Upper lobe of left lung (tissue), 6 donors: ENCODE data around the gene SENP3. TPM values are rescaled to one million over a fixed set of nuclear protein-coding genes. Genes with fewer than 3 reads are reported as not detected.
A peak's percentile ranks its signal among the peaks of the same experiment; 100 is the strongest.

Source experiments
- ATAC-seq, 2 donors: fragments of 200-7000 bp; cut with Tn5 transposase; one replicate each; pipeline ENCODE4 v1.9.1; 2022; ENCODE audit warnings: mild to moderate bottlenecking in 2 of 2, moderate library complexity in 2 of 2; ENCODE audit not compliant: low FRiP score in 2 of 2
- DNase-seq, 2 donors: peaks; one replicate each; pipeline ENCODE4 v3.0.0-alpha.2; 2019 to 2020
- H3K27ac ChIP-seq, 4 donors: fragments of 200-600 bp; sonication (generic); one replicate each; pipeline ENCODE4 v1.5.1; 2016 to 2019
- H3K27me3 ChIP-seq, 4 donors: fragments of 200-600 bp; sonication (generic); one replicate each; pipeline ENCODE4 v1.5.1; 2017 to 2019
- H3K36me3 ChIP-seq, 4 donors: fragments of 200-600 bp; sonication (generic); one replicate each; pipeline ENCODE4 v1.5.1; 2016 to 2019
- H3K4me1 ChIP-seq, 4 donors: fragments of 200-600 bp; sonication (generic); one replicate each; pipeline ENCODE4 v1.5.1; 2018 to 2019
- H3K4me3 ChIP-seq, 4 donors: fragments of 200-600 bp; sonication (generic); one replicate each; pipeline ENCODE4 v1.5.1; 2017 to 2019; ENCODE audit warnings: mild to moderate bottlenecking in 2 of 4, moderate library complexity in 1 of 4
- H3K9me3 ChIP-seq, 4 donors: fragments of 200-600 bp; sonication (generic); one replicate each; pipeline ENCODE4 v1.5.1; 2018 to 2019
- CTCF ChIP-seq, 6 experiments: fragments of 450-650 bp in 4 of 6; fragments of 200-600 bp in 2 of 6; sonication (generic) in 2 of 6; IDR thresholded peaks; one replicate each; pipeline ENCODE4 v1.5.1; 2016 to 2019; ENCODE audit warnings: antibody characterized with exemption in 6 of 6
- EP300 ChIP-seq, 4 donors: sonication (generic); formaldehyde crosslinking; IDR thresholded peaks; one replicate each; pipeline ENCODE4 v1.5.1; 2017; ENCODE audit warnings: antibody characterized with exemption in 4 of 4, control low read depth in 2 of 4
- POLR2A ChIP-seq, 4 donors: fragments of 450-650 bp; IDR thresholded peaks; one replicate each; pipeline ENCODE4 v1.5.1; 2016 to 2017; ENCODE audit warnings: antibody characterized with exemption in 4 of 4, mild to moderate bottlenecking in 2 of 4
- POLR2AphosphoS5 ChIP-seq, 2 donors: sonication (generic); formaldehyde crosslinking; IDR thresholded peaks; one replicate each; pipeline ENCODE4 v1.5.1; 2017; ENCODE audit warnings: antibody characterized with exemption in 2 of 2
- WGBS, 2 donors: methylation state at CpG; one replicate each; pipeline ENCODE4 v1.1.5; 2017 to 2018; 5-methylcytosine and 5-hydroxymethylcytosine counted together
- total RNA-seq, 6 donors: library from RNA; depleted of rRNA in 4 of 6; stranded (reverse); fragments of >200 nt in 4 of 6; gene quantifications; one replicate each; pipeline versions ENCODE4 v1.1.0 to v1.2.1, GENCODE V29; 2016 to 2021
- donor health status: DM: no; HTN: no; CAD: no; lungs with moderate emphysema.
- donor health status: DM: no; HTN: yes; CAD: no; lungs with severe emphysema.

Gene SENP3
- total RNA-seq = 100 to 1,000 TPM in 1 of 6 donors, 10 to 100 TPM in 5; 54.2 to 108 (median 57.5) TPM

DNA sequence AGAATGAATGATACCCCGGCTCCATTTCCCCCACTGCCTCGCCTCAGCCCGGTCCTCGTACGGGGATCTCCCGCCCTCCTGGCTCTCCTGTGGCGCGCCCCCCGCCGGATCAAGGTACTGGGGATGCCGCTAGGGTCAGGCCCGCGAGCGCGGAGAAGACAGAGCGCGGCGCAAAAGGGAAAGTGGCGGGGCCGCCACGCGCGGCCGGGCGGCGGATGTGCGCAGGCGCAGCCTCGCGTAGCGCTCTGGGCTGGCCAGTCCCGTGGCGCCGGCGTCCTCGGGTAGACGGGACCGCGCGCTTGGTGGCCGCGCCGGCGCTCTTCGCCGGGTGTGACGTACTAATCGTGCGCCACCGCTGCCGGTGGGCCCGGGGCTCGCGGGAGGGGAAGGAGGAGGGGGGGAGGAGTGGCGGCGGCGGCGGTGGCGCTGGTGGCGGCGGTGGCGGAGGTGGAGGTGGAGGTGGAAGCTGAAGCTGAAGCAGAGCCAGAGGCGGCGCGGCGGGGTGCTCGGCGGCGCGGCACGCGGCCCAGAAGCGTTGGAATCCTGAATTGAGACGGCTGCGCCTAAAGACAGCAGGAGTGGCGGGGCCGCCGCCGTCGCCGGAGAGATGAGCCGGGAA, at the start of gene SENP3:
Gene SENP3, plus strand, starts transcription at position 331 of the 619 bp plus-strand sequence. CDS start 1,158 bp downstream, outside the sequence.
- no peaks in the 10 kb centered on the region for H3K27me3 ChIP-seq
- ATAC-seq (peak; percentile 79 to 91), DNase-seq (peak; percentile 93 to 98)
- peak within 1 kb of the TSS; percentile 67 to 95 (median 72) for H3K4me3 ChIP-seq
- no peaks in the 10 kb centered on the region for H3K9me3 ChIP-seq
- peaks cover 57 to 72% (median 66%) of the 10 kb centered on the region in 4 donors for H3K4me1 ChIP-seq
- H3K27ac ChIP-seq = peak within 1 kb of the TSS; percentile 95 to 97 (median 96)
- TF ChIP-seq CTCF (IDR thresholded peaks at IDR 0.05) = peak in 2 of 6 experiments; percentile 7 to 48
- TF ChIP-seq EP300 (IDR thresholded peaks at IDR 0.05) = no peak
- peak; percentile 50 to 85 for TF ChIP-seq POLR2AphosphoS5 (IDR thresholded peaks at IDR 0.05)
- peak in 1 of 4 donors; percentile 79 for TF ChIP-seq POLR2A (IDR thresholded peaks at IDR 0.05)
- WGBS, 2 donors = 0 to 1% methylated on average over 6 to 58 of the region's 82 CpGs
- peaks cover 17 to 38% (median 34%) of the 10 kb centered on the region in 4 donors for H3K36me3 ChIP-seq

DNA sequence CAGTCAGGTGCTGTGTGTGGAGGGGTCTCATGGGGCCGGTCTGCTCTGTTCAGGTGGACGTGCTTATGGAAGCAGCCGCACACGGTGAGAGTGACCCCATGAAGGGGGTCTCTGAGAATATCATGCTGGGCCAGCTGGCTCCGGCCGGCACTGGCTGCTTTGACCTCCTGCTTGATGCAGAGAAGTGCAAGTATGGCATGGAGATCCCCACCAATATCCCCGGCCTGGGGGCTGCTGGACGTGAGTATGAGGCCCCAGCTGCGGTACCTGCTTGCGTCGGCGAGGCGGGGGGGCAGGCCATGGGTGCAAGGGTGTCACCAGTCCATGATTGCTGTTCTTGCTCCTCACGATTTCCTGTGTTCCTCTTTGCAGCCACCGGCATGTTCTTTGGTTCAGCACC, 49.6 kb upstream of the SENP3 start:
- Histone ChIP-seq H3K36me3 (peaks cover 44 to 76% (median 71%) of the 10 kb centered on the region in 4 donors), H3K4me3 (no peak overlapping the region), H3K27ac (no peak overlapping the region), H3K4me1 (peaks cover 3 to 15% (median 10%) of the 10 kb centered on the region in 4 donors), H3K9me3 (no peaks in the 10 kb centered on the region), H3K27me3 (no peaks in the 10 kb centered on the region)
- TF ChIP-seq CTCF (IDR thresholded peaks at IDR 0.05) (no peak), POLR2AphosphoS5 (IDR thresholded peaks at IDR 0.05) (no peak), POLR2A (IDR thresholded peaks at IDR 0.05) (no peak), EP300 (IDR thresholded peaks at IDR 0.05) (no peak)
- WGBS, 2 donors = 95 to 96% methylated on average over 13 to 15 of the region's 15 CpGs
- ATAC-seq (no peak), DNase-seq (peak in 1 of 2 donors; percentile 71)

GRCh38 chr17:7512824-7513540, 48.7 kb upstream of the SENP3 start:
- ATAC-seq (no peak), DNase-seq (no peak)
- Histone ChIP-seq H3K36me3 (peaks cover 44 to 67% (median 63%) of the 10 kb centered on the region in 4 donors), H3K4me1 (peaks cover 3 to 15% (median 10%) of the 10 kb centered on the region in 4 donors), H3K27ac (no peak overlapping the region), H3K4me3 (no peak overlapping the region), H3K9me3 (no peaks in the 10 kb centered on the region), H3K27me3 (no peaks in the 10 kb centered on the region)
- no peak for TF ChIP-seq EP300 (IDR thresholded peaks at IDR 0.05)
- TF ChIP-seq POLR2AphosphoS5 (IDR thresholded peaks at IDR 0.05) = no peak
- no peak for TF ChIP-seq POLR2A (IDR thresholded peaks at IDR 0.05)
- TF ChIP-seq CTCF (IDR thresholded peaks at IDR 0.05) = no peak
- WGBS, 2 donors = 81 to 83% methylated on average over 19 to 20 of the region's 20 CpGs

GRCh38 chr17:7513850-7514419, 47.8 kb upstream of the SENP3 start:
- Histone ChIP-seq H3K36me3 (peaks cover 34 to 57% (median 53%) of the 10 kb centered on the region in 4 donors), H3K4me1 (peaks cover 3 to 15% (median 10%) of the 10 kb centered on the region in 4 donors), H3K27me3 (no peaks in the 10 kb centered on the region), H3K27ac (peak overlapping the region in 1 of 4 donors; percentile 7), H3K4me3 (no peak overlapping the region), H3K9me3 (no peaks in the 10 kb centered on the region)
- ATAC-seq = peak in 1 of 2 donors; percentile 21
- DNase-seq = peak in 1 of 2 donors; percentile 65
- TF ChIP-seq EP300 (IDR thresholded peaks at IDR 0.05) (no peak), POLR2A (IDR thresholded peaks at IDR 0.05) (no peak), POLR2AphosphoS5 (IDR thresholded peaks at IDR 0.05) (no peak), CTCF (IDR thresholded peaks at IDR 0.05) (no peak)
- WGBS, 2 donors = 81 to 83% methylated on average over 17 of the region's 17 CpGs
